KG1 (cell line): ENCODE measurements around the gene PRTN3.

ENCODE experiments used
- DNase-seq: peaks from one replicate; lab custom pipeline; 2025; lab: John Stamatoyannopoulos, UW

PRTN3 gene

GRCh38 chr19:840519-841206, at the start of gene PRTN3:
TSS of gene PRTN3 (plus strand) at chr19:840999. CDS start at chr19:841009, 10 bp downstream.
- no peak for DNase-seq

GRCh38 chr19:791007-791566, 49.7 kb upstream of the PRTN3 start:
- no peak for DNase-seq

GRCh38 chr19:791567-792305, 49.1 kb upstream of the PRTN3 start:
- no peak for DNase-seq

GRCh38 chr19:792306-792885, 48.4 kb upstream of the PRTN3 start:
- no peak for DNase-seq

- no peak for DNase-seq
These were observed 47.0 kb upstream of the PRTN3 start for GRCh38 chr19:793806-794205.

GRCh38 chr19:795073-795611, 45.7 kb upstream of the PRTN3 start:
- no peak for DNase-seq

GRCh38 chr19:795691-796581, 44.9 kb upstream of the PRTN3 start:
- DNase-seq: no peak

- DNase-seq: peak; percentile 99
These were observed 43.9 kb upstream of the PRTN3 start, which contains the start of gene PTBP1 for GRCh38 chr19:796692-797527. TSS of gene PTBP1 (plus strand) at chr19:797452. CDS start at chr19:797498, 46 bp downstream.

GRCh38 chr19:797528-798414, 43.0 kb upstream of the PRTN3 start:
- DNase-seq: peak; percentile 74

GRCh38 chr19:798415-799075, 42.3 kb upstream of the PRTN3 start:
- DNase-seq: peak; percentile 3

GRCh38 chr19:799076-799881, 41.5 kb upstream of the PRTN3 start:
- DNase-seq: no peak

- no peak for DNase-seq
These were observed 40.3 kb upstream of the PRTN3 start for GRCh38 chr19:800360-801029.

- DNase-seq: no peak
These were observed 39.6 kb upstream of the PRTN3 start for GRCh38 chr19:801030-801860.

GRCh38 chr19:801861-802497, 38.8 kb upstream of the PRTN3 start:
- no peak for DNase-seq

- DNase-seq: no peak
These were observed 38.2 kb upstream of the PRTN3 start for GRCh38 chr19:802498-803098.

GRCh38 chr19:803099-803561, 37.7 kb upstream of the PRTN3 start:
- no peak for DNase-seq
